ENCODE measurements around the gene ZNF407. TPM values are rescaled to one million over a fixed set of nuclear protein-coding genes. Genes with fewer than 3 reads are reported as not detected.

The ZNF407 gene
- total RNA-seq, 1 experiment from 2014 or later: 7.6 TPM

GRCh38 chr18:74718312-74718711 is 120.6 kb downstream of the ZNF407 start (continued):
- TF ChIP-seq, protein P1, sequence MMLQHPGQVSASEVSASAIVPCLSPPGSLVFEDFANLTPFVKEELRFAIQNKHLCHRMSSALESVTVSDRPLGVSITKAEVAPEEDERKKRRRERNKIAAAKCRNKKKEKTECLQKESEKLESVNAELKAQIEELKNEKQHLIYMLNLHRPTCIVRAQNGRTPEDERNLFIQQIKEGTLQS (IDR thresholded peaks at IDR 0.05): no peak
- TF ChIP-seq, protein P2, sequence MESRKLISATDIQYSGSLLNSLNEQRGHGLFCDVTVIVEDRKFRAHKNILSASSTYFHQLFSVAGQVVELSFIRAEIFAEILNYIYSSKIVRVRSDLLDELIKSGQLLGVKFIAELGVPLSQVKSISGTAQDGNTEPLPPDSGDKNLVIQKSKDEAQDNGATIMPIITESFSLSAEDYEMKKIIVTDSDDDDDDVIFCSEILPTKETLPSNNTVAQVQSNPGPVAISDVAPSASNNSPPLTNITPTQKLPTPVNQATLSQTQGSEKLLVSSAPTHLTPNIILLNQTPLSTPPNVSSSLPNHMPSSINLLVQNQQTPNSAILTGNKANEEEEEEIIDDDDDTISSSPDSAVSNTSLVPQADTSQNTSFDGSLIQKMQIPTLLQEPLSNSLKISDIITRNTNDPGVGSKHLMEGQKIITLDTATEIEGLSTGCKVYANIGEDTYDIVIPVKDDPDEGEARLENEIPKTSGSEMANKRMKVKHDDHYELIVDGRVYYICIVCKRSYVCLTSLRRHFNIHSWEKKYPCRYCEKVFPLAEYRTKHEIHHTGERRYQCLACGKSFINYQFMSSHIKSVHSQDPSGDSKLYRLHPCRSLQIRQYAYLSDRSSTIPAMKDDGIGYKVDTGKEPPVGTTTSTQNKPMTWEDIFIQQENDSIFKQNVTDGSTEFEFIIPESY (IDR thresholded peaks at IDR 0.05; ENCODE audit: extremely low read depth, insufficient replicate concordance, low read length): no peak
- TF ChIP-seq SRF (IDR thresholded peaks at IDR 0.05; ENCODE audit: low read depth) (no peak), MAX (IDR thresholded peaks at IDR 0.05) (no peak), EZH2phosphoT487 (IDR thresholded peaks at IDR 0.05; ENCODE audit: borderline replicate concordance) (no peak), SP1 (IDR thresholded peaks at IDR 0.05; ENCODE audit: low read depth) (no peak), YY1 (IDR thresholded peaks at IDR 0.05; ENCODE audit: extremely low read depth, insufficient replicate concordance, low read depth, low read length) (no peak)

DNA sequence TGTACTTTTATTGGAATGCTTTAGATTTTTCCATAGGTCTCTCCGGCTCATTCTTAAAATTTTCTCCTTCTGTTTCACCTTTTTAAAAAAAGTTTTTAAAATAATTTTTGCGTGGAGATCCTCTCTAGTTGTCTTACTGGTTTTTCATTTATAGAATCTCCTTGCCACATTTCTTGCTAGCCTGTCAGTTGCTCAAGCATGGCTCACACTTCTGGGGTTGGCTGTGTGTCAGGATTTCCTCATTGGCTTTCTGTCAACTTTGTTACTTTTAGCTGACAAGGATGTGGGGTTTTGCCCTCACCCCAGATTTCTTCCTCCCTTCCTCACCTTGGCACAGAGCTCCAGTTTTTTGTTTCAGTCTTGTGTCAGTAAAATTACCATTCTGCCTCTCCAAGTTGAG is 124.6 kb downstream of the ZNF407 start:
- Histone ChIP-seq H3K4me2 (ENCODE audit: low read length) (no peak overlapping the region), H2AFZ (ENCODE audit: low read depth, low read length, poor library complexity, severe bottlenecking) (no peak overlapping the region), H3K9me2 (ENCODE audit: insufficient read depth) (no peaks in the 10 kb centered on the region), H3K4me1 (ENCODE audit: control insufficient read depth in 1 of 2, insufficient read depth in 2 of 2, low read length in 2 of 2) (no peaks in the 10 kb centered on the region), H3K9ac (ENCODE audit: low read length) (no peak overlapping the region), H3K79me2 (ENCODE audit: insufficient read depth, low read length) (no peaks in the 10 kb centered on the region), H3K36me3 (ENCODE audit: control insufficient read depth in 1 of 2, insufficient read depth in 2 of 2, low read length in 2 of 2) (no peaks in the 10 kb centered on the region), H3K9me3 (ENCODE audit: control insufficient read depth in 1 of 2, insufficient read depth in 1 of 2, low read depth in 1 of 2, low read length in 2 of 2) (no peaks in the 10 kb centered on the region), H4K20me1 (ENCODE audit: insufficient read depth) (no peaks in the 10 kb centered on the region), H3K4me3 (replicated peaks in 1 of 2; ENCODE audit: low read depth in 1 of 2, low read length in 2 of 2) (no peak overlapping the region), H3K27me3 (ENCODE audit: insufficient read depth, low read length) (no peaks in the 10 kb centered on the region), H3K27ac (ENCODE audit: low read depth, low read length) (no peak overlapping the region)
- DNase-seq (ENCODE audit: low read depth, low spot score): no peak
- ChIA-PET POLR2A (no interaction called here), CTCF (no interaction called here), RAD21 (ENCODE audit: low non-redundant PET in 1 of 2, low total read pairs in 2 of 2, uncharacterized antibody in 2 of 2, unreplicated experiment in 2 of 2) (no interaction called here)
- no peak for ATAC-seq
- intact Hi-C loops (cut with micrococcal nuclease): no loop called here
- no TSS peak for BruUV-seq (replicated peaks)
- TF ChIP-seq POLR2A (IDR thresholded peaks at IDR 0.05; ENCODE audit: borderline replicate concordance, extremely low read depth, insufficient read depth, insufficient read length) (no peak), EGR1 (IDR thresholded peaks at IDR 0.05; ENCODE audit: low read depth) (no peak), CEBPB (IDR thresholded peaks at IDR 0.05; ENCODE audit: low read depth) (no peak), TCF7L2 (IDR thresholded peaks at IDR 0.05; ENCODE audit: borderline replicate concordance, extremely low read depth, insufficient read depth, insufficient read length) (no peak), ELF1 (IDR thresholded peaks at IDR 0.05; ENCODE audit: borderline replicate concordance, low read depth) (no peak), SIN3A (IDR thresholded peaks at IDR 0.05; ENCODE audit: low read depth) (no peak), MAX (IDR thresholded peaks at IDR 0.05) (no peak), SP1 (IDR thresholded peaks at IDR 0.05; ENCODE audit: low read depth) (no peak), ZFX (IDR thresholded peaks at IDR 0.05) (no peak)
- TF ChIP-seq, protein P3, sequence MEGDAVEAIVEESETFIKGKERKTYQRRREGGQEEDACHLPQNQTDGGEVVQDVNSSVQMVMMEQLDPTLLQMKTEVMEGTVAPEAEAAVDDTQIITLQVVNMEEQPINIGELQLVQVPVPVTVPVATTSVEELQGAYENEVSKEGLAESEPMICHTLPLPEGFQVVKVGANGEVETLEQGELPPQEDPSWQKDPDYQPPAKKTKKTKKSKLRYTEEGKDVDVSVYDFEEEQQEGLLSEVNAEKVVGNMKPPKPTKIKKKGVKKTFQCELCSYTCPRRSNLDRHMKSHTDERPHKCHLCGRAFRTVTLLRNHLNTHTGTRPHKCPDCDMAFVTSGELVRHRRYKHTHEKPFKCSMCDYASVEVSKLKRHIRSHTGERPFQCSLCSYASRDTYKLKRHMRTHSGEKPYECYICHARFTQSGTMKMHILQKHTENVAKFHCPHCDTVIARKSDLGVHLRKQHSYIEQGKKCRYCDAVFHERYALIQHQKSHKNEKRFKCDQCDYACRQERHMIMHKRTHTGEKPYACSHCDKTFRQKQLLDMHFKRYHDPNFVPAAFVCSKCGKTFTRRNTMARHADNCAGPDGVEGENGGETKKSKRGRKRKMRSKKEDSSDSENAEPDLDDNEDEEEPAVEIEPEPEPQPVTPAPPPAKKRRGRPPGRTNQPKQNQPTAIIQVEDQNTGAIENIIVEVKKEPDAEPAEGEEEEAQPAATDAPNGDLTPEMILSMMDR (IDR thresholded peaks at IDR 0.05 in 2 of 3, conservative IDR thresholded peaks at IDR 0.05 in 1 of 3; ENCODE audit: borderline replicate concordance in 1 of 3, insufficient read depth in 1 of 3, low read depth in 2 of 3, low read length in 2 of 3): no peak
- TF ChIP-seq, protein P2 (IDR thresholded peaks at IDR 0.05; ENCODE audit: extremely low read depth, insufficient replicate concordance, low read length): no peak
